Neutrophil (primary cell): ENCODE measurements around the gene SF3A2.

Source experiments
- H3K27ac ChIP-seq: fragments of 200-600 bp; sonication (generic); 2 replicates; pipeline ENCODE4 v1.5.1; 2016; ENCODE audit warnings: mild to moderate bottlenecking, moderate library complexity
- H3K27me3 ChIP-seq: fragments of 200-600 bp; sonication (generic); 2 replicates; pipeline ENCODE4 v1.6.0; 2016; ENCODE audit warnings: mild to moderate bottlenecking
- H3K36me3 ChIP-seq: fragments of 200-600 bp; sonication (generic); 2 replicates; pipeline ENCODE4 v1.5.1; 2017
- H3K4me1 ChIP-seq, 2 experiments: fragments of 200-600 bp in 1 of 2; sonication (generic) in 1 of 2; 1 replicate in 1 of 2; 2 replicates in 1 of 2; pipeline versions ENCODE4 v1.5.1 to v1.6.1; 2013 to 2016; ENCODE audit warnings: low read depth in 1 of 2, low read length in 1 of 2, mild to moderate bottlenecking in 1 of 2, moderate library complexity in 1 of 2; ENCODE audit not compliant: control insufficient read depth in 1 of 2, insufficient read depth in 1 of 2
- H3K4me3 ChIP-seq, 2 experiments: fragments of 200-600 bp in 1 of 2; sonication (generic) in 1 of 2; 1 replicate in 1 of 2; 2 replicates in 1 of 2; pipeline ENCODE4 v1.5.1; 2013 to 2016; ENCODE audit warnings: low read depth in 1 of 2, low read length in 1 of 2, mild to moderate bottlenecking in 1 of 2, moderate library complexity in 1 of 2
- H3K9me3 ChIP-seq: fragments of 200-600 bp; sonication (generic); 2 replicates; pipeline ENCODE4 v1.5.1; 2016
- TF ChIP-seq, protein P1 (sequence below): fragments of 200-600 bp; sonication (generic); IDR thresholded peaks from 2 replicates; pipeline ENCODE4 v1.5.1; 2016; ENCODE audit warnings: antibody characterized with exemption

The SF3A2 gene

DNA sequence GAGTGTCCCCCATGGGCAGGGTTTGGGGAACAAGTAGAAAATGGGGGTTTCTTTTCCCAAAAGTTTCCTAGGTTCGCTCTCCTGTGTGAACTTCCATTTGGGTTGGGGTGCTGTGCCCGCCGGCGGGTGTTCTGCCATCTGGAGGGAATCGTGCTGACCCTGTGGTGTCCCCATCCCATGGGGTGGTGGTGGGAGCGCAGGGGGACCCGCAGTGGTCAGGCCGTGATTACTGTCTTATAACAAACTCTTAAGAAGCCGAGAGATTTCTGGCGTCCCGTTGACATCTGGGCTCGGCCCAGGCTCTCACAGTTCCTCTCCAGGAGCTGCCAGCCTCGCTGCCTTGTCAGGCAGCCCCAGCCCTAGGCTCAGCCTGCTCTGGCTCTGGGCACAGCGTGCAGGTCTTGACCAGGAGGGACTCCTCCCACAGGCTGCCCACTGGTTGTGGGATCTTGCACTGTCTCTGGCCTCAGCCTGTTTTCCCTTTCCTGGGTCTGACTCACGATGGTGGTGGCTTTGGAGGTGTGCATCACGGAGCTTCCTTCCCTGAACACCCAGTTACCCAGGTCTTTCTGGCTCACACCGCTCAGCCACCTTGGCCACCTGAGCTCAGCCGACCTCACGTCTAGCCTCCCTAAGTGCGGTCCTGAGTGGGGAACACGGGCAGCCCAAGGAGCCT lies 35.0 kb upstream of the SF3A2 start:
- no peaks in the 10 kb centered on the region for H3K4me1 ChIP-seq
- H3K27me3 ChIP-seq: no peaks in the 10 kb centered on the region
- peaks cover 59% of the 10 kb centered on the region for H3K36me3 ChIP-seq
- no peaks in the 10 kb centered on the region for H3K9me3 ChIP-seq
- no peak overlapping the region for H3K27ac ChIP-seq
- H3K4me3 ChIP-seq: no peak overlapping the region
- TF ChIP-seq, protein P1, sequence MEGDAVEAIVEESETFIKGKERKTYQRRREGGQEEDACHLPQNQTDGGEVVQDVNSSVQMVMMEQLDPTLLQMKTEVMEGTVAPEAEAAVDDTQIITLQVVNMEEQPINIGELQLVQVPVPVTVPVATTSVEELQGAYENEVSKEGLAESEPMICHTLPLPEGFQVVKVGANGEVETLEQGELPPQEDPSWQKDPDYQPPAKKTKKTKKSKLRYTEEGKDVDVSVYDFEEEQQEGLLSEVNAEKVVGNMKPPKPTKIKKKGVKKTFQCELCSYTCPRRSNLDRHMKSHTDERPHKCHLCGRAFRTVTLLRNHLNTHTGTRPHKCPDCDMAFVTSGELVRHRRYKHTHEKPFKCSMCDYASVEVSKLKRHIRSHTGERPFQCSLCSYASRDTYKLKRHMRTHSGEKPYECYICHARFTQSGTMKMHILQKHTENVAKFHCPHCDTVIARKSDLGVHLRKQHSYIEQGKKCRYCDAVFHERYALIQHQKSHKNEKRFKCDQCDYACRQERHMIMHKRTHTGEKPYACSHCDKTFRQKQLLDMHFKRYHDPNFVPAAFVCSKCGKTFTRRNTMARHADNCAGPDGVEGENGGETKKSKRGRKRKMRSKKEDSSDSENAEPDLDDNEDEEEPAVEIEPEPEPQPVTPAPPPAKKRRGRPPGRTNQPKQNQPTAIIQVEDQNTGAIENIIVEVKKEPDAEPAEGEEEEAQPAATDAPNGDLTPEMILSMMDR: no peak

DNA sequence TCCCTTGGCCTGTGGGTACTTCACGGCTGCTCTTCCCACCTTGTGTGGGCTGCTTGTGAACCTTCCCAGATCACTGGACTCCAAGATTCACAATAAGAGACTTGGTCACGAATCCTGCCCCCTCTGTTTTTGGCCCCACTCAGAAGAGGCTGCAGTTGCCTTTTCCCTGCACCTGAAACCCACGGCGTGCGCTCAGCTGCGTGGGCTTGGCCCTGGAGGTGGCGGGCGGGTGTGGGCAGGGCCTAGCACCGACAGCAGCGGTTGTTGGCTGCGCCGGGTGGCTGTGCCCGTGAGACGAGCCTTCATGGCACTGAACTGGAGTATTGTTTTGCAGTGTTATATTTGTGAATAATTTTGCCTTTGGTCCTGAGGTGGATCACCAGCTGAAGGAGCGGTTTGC lies 34.3 kb upstream of the SF3A2 start:
- Histone ChIP-seq H3K27me3 (no peaks in the 10 kb centered on the region), H3K4me1 (no peaks in the 10 kb centered on the region), H3K9me3 (no peaks in the 10 kb centered on the region), H3K27ac (no peak overlapping the region), H3K4me3 (no peak overlapping the region), H3K36me3 (peaks cover 59% of the 10 kb centered on the region)
- TF ChIP-seq, protein P1: no peak

DNA sequence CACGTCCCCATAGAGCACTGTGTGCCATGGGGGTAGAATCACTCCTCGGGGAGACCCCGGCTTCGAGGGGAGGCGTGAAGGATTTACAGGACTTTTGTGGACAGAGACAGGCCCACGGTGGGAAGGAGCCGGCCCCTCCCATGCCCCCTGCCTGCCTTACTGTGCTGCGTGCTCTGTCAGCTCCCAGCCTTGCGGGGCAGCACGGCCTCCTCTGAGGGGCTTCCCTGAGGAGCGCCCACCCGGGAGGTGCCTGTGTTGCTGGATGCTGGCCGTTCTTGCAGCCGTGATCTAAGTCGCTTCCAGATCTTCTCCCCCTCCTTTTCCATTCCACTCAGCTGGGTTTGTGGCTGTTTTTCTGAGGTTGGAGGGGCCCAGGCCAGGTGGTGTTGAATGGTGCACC lies 29.6 kb upstream of the SF3A2 start:
- Histone ChIP-seq H3K27me3 (no peaks in the 10 kb centered on the region), H3K4me3 (no peak overlapping the region), H3K36me3 (peaks cover 77% of the 10 kb centered on the region), H3K9me3 (no peaks in the 10 kb centered on the region), H3K27ac (no peak overlapping the region), H3K4me1 (no peaks in the 10 kb centered on the region)
- TF ChIP-seq, protein P1: no peak

DNA sequence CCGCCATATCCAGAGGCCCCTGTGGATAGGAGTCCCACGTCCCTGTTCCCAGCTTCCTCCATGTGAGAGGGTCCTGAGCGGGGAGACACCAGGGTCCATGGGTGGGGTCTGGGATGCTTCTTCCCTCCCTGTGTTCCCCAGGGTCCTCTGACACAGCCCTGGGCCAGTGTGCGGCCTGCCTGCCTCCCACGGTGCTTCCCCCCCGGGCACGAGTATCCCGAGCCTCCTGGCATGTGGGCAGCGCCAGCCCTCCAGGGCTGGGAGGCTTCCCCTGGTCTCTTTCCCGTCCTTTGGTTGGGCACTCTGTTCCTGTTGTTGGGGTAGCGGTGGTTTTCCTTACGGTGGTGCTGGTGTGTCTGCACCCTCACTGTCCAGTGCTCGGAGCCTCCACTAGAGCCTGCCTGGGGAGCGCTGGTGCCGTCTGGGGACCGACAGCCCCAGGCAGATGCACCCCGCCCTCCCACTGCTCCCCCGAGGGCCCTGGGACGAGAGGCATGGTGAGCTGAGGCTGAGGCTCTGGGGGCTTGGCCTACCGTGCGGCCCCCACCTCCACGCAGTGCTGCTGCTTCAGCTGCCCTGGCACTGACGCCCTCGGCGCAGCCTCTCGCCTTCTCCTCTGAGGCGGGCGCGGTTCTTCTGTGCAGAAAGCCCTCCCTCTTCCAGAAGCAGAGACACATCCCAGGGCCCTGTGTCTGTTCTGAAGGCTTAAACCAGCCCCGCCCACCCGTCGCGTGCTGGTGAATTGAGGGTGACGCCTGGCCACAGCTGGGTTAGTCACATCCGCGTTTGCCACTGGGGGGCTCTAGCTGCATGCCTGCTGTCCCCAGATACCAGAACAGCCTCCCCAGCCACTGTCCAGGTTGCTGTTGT lies 28.4 kb upstream of the SF3A2 start:
- Histone ChIP-seq H3K36me3 (peaks cover 78% of the 10 kb centered on the region), H3K4me3 (no peak overlapping the region), H3K27me3 (no peaks in the 10 kb centered on the region), H3K4me1 (no peaks in the 10 kb centered on the region), H3K27ac (no peak overlapping the region), H3K9me3 (no peaks in the 10 kb centered on the region)
- TF ChIP-seq, protein P1: no peak

DNA sequence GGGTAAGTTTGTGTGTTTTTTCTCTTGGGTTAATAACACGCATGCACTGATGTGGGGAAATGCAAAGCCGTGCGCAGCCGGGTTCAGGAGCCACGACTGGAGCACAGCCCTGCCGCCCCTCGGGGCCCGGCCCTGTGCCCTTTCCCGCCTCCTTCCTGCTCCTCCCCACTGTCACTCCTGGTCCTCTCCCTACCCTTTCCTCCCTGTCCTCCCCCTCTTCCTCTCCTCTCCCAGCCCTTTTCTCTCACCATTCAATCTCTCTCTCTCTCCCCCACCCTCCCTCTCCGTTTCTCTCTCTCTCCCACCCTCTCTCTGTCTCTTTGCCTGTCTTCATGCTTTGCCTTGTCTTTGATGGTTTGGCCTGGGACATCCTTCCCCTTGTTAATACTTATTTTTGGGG lies 27.6 kb upstream of the SF3A2 start:
- Histone ChIP-seq H3K36me3 (peaks cover 78% of the 10 kb centered on the region), H3K4me1 (no peaks in the 10 kb centered on the region), H3K9me3 (no peaks in the 10 kb centered on the region), H3K4me3 (no peak overlapping the region), H3K27me3 (no peaks in the 10 kb centered on the region), H3K27ac (no peak overlapping the region)
- TF ChIP-seq, protein P1: no peak
